GM18870 (cell line): ENCODE results near the gene WNT6.
"Not testable (repeated sequence)": the region's sequence is repeated elsewhere in the genome, so short reads cannot be mapped to it uniquely, and the experiment has no call there.

Source experiments
- ATAC-seq: cut with Tn5 transposase; IDR thresholded peaks from one replicate; pipeline ENCODE4 v1.9.1; 2021; ENCODE audit warnings: moderate library complexity; ENCODE audit not compliant: unreplicated experiment

The WNT6 gene

GRCh38 chr2:218829868-218830451 is 29.6 kb upstream of the WNT6 start:
- ATAC-seq, result no peak

- ATAC-seq, result no peak
These were observed 28.9 kb upstream of the WNT6 start for GRCh38 chr2:218830526-218831306.

GRCh38 chr2:218831378-218831990 is 28.1 kb upstream of the WNT6 start, which contains the start of gene PRKAG3:
TSS of gene PRKAG3 (minus strand) at chr2:218831803.
- ATAC-seq, result no peak

- no peak for ATAC-seq
These were observed 27.5 kb upstream of the WNT6 start for GRCh38 chr2:218832081-218832480.

- no peak for ATAC-seq
These were observed 27.1 kb upstream of the WNT6 start for GRCh38 chr2:218832520-218832919.

GRCh38 chr2:218833023-218833609 is 26.5 kb upstream of the WNT6 start:
- ATAC-seq, result no peak

GRCh38 chr2:218834685-218835084 is 24.9 kb upstream of the WNT6 start:
- ATAC-seq, result no peak

- ATAC-seq, result no peak
These were observed 22.1 kb upstream of the WNT6 start for GRCh38 chr2:218837495-218837894.

- no peak for ATAC-seq
These were observed 20.2 kb upstream of the WNT6 start for GRCh38 chr2:218839430-218839829.

- no peak for ATAC-seq
These were observed 19.7 kb upstream of the WNT6 start for GRCh38 chr2:218839888-218840287.

- not testable (repeated sequence) for ATAC-seq
These were observed 15.3 kb upstream of the WNT6 start for GRCh38 chr2:218844334-218844733.

GRCh38 chr2:218846963-218847362 is 12.6 kb upstream of the WNT6 start:
- not testable (repeated sequence) for ATAC-seq

- ATAC-seq, result no peak
These were observed 9.9 kb upstream of the WNT6 start for GRCh38 chr2:218849721-218850120.

GRCh38 chr2:218850796-218851195 is 8.8 kb upstream of the WNT6 start:
- no peak for ATAC-seq

- ATAC-seq, result no peak
These were observed 8.3 kb upstream of the WNT6 start for GRCh38 chr2:218851286-218851685.

- ATAC-seq, result no peak
These were observed 6.5 kb upstream of the WNT6 start for GRCh38 chr2:218852911-218853667.

- ATAC-seq, result no peak
These were observed 5.8 kb upstream of the WNT6 start for GRCh38 chr2:218853766-218854165.

- no peak for ATAC-seq
These were observed 4.7 kb upstream of the WNT6 start for GRCh38 chr2:218854860-218855259.

GRCh38 chr2:218855305-218856166 is 4.1 kb upstream of the WNT6 start:
- ATAC-seq, result no peak
